CD14-positive monocyte (primary cell): Measurements from ENCODE around the gene AHNAK2. TPM values are rescaled to one million over a fixed set of nuclear protein-coding genes. Genes with fewer than 3 reads are reported as not detected.
A peak's percentile ranks its signal among the peaks of the same experiment; 100 is the strongest.

Experiments
- DNase-seq, 3 donors: peaks; one replicate each; pipeline ENCODE4 v3.0.0-alpha.2; 2011 to 2022
- H2AFZ ChIP-seq: 2 replicates; pipeline ENCODE4 v1.6.0; 2012; ENCODE audit warnings: mild to moderate bottlenecking, low read depth, low read length, inconsistent platforms; ENCODE audit not compliant: insufficient read depth, poor library complexity, severe bottlenecking
- H3K27ac ChIP-seq, 2 donors: 1 replicate in 1 of 2; 2 replicates in 1 of 2; pipeline ENCODE4 v1.5.1; 2012 to 2013; ENCODE audit warnings: low read length in 2 of 2, control low read depth in 1 of 2, inconsistent platforms in 1 of 2, low read depth in 1 of 2, mild to moderate bottlenecking in 1 of 2
- H3K27me3 ChIP-seq, 2 donors: one replicate each; pipeline versions ENCODE4 v1.6.0 to v1.6.1; 2011 to 2013; ENCODE audit warnings: low read length in 2 of 2; ENCODE audit not compliant: control insufficient read depth in 2 of 2, insufficient read depth in 2 of 2
- H3K36me3 ChIP-seq, 2 donors: replicated peaks in 1 of 2; 1 replicate in 1 of 2; 2 replicates in 1 of 2; pipeline versions ENCODE4 v1.5.1 to v1.6.1; 2012 to 2013; ENCODE audit warnings: low read length in 2 of 2, control low read depth in 1 of 2, inconsistent platforms in 1 of 2, mild to moderate bottlenecking in 1 of 2; ENCODE audit not compliant: insufficient read depth in 2 of 2, control insufficient read depth in 1 of 2
- H3K4me1 ChIP-seq, 2 donors: 1 replicate in 1 of 2; 2 replicates in 1 of 2; pipeline versions ENCODE4 v1.5.1 to v1.6.1; 2012 to 2013; ENCODE audit warnings: low read length in 2 of 2, control low read depth in 1 of 2, inconsistent platforms in 1 of 2, mild to moderate bottlenecking in 1 of 2, moderate library complexity in 1 of 2; ENCODE audit not compliant: insufficient read depth in 2 of 2, control insufficient read depth in 1 of 2
- H3K4me2 ChIP-seq: replicated peaks from 2 replicates; pipeline ENCODE3; 2012; ENCODE audit warnings: low read length, moderate library complexity, mild to moderate bottlenecking; ENCODE audit not compliant: poor library complexity, severe bottlenecking; ENCODE audit errors: extremely low read depth
- H3K4me3 ChIP-seq, 3 experiments: fragments of 200-600 bp in 1 of 3; sonication (generic) in 1 of 3; replicated peaks in 1 of 3; 1 replicate in 2 of 3; 2 replicates in 1 of 3; pipeline ENCODE4 v1.5.1; 2011 to 2013; ENCODE audit warnings: low read length in 3 of 3, mild to moderate bottlenecking in 3 of 3, control low read depth in 2 of 3, low read depth in 2 of 3, inconsistent platforms in 1 of 3, moderate library complexity in 1 of 3
- H3K79me2 ChIP-seq: 2 replicates; pipeline ENCODE4 v1.6.0; 2012; ENCODE audit warnings: mild to moderate bottlenecking, control low read depth, inconsistent platforms, low read length, moderate library complexity; ENCODE audit not compliant: insufficient read depth
- H3K9ac ChIP-seq: 2 replicates; pipeline ENCODE4 v1.6.0; 2017; ENCODE audit warnings: low read length, mild to moderate bottlenecking; ENCODE audit not compliant: insufficient read depth, poor library complexity, severe bottlenecking
- H3K9me3 ChIP-seq, 2 donors: replicated peaks in 1 of 2; 1 replicate in 1 of 2; 2 replicates in 1 of 2; pipeline versions ENCODE4 v1.5.1 to v1.6.1; 2012 to 2013; ENCODE audit warnings: low read length in 2 of 2, control low read depth in 1 of 2; ENCODE audit not compliant: control insufficient read depth in 1 of 2, insufficient read depth in 1 of 2
- H4K20me1 ChIP-seq: 2 replicates; pipeline ENCODE4 v1.6.0; 2012; ENCODE audit warnings: mild to moderate bottlenecking, low read length, control low read depth, moderate library complexity; ENCODE audit not compliant: insufficient read depth
- H3K27ac Mint-ChIP-seq, 7 donors: one replicate each; pipeline ENCODE4 v1.8.0; 2020; ENCODE audit warnings: mild to moderate bottlenecking in 7 of 7, mixed read lengths in 7 of 7, moderate library complexity in 6 of 7, inconsistent platforms in 2 of 7
- H3K27me3 Mint-ChIP-seq, 3 donors: one replicate each; pipeline ENCODE4 v1.8.0; 2021 to 2022; ENCODE audit warnings: low read depth in 3 of 3, mild to moderate bottlenecking in 3 of 3, mixed read lengths in 3 of 3, moderate library complexity in 3 of 3, inconsistent platforms in 1 of 3
- H3K36me3 Mint-ChIP-seq, 2 donors: one replicate each; pipeline ENCODE4 v1.8.0; 2020; ENCODE audit warnings: mixed read lengths in 2 of 2, inconsistent platforms in 1 of 2, mild to moderate bottlenecking in 1 of 2
- H3K4me1 Mint-ChIP-seq: one replicate; pipeline ENCODE4 v1.8.0; 2020; ENCODE audit warnings: mild to moderate bottlenecking, mixed read lengths
- H3K4me3 Mint-ChIP-seq, 2 donors: one replicate each; pipeline ENCODE4 v1.8.0; 2020; ENCODE audit warnings: mild to moderate bottlenecking in 2 of 2, mixed read lengths in 2 of 2, moderate library complexity in 1 of 2
- H3K9me3 Mint-ChIP-seq, 7 donors: one replicate each; pipeline ENCODE4 v1.8.0; 2020 to 2022; ENCODE audit warnings: mixed read lengths in 7 of 7, mild to moderate bottlenecking in 6 of 7, moderate library complexity in 6 of 7, inconsistent platforms in 2 of 7
- CTCF ChIP-seq: fragments of 200-600 bp; IDR thresholded peaks from one replicate; pipeline ENCODE4 v1.8.0; 2022; ENCODE audit warnings: antibody characterized with exemption, mild to moderate bottlenecking
- WGBS: methylation state at CpG from one replicate; pipeline ENCODE4 v1.1.5; 2013; ENCODE audit warnings: missing lambda C conversion rate; ENCODE audit not compliant: insufficient coverage; 5-methylcytosine and 5-hydroxymethylcytosine counted together
- intact Hi-C, 2 donors: fragments of 100-400 bp; cut with micrococcal nuclease; formaldehyde crosslinking; loops; one replicate each; pipeline versions ENCODE4 v1.15.0 to v1.15.1; 2023
- polyA plus RNA-seq, 3 donors: library from polyadenylated mRNA; depleted of rRNA in 1 of 3; unstranded in 2 of 3; stranded (reverse) in 1 of 3; fragments of 300-500 nt in 2 of 3; fragments of >200 nt in 1 of 3; fragmentation: Illumina TruSeq in 2 of 3; gene quantifications; 1 replicate in 2 of 3; 2 replicates in 1 of 3; pipeline ENCODE4 v1.2.3, GENCODE V29; 2012 to 2021

Gene AHNAK2
- polyA plus RNA-seq, 3 donors = 0.01 TPM; not detected in 2

DNA sequence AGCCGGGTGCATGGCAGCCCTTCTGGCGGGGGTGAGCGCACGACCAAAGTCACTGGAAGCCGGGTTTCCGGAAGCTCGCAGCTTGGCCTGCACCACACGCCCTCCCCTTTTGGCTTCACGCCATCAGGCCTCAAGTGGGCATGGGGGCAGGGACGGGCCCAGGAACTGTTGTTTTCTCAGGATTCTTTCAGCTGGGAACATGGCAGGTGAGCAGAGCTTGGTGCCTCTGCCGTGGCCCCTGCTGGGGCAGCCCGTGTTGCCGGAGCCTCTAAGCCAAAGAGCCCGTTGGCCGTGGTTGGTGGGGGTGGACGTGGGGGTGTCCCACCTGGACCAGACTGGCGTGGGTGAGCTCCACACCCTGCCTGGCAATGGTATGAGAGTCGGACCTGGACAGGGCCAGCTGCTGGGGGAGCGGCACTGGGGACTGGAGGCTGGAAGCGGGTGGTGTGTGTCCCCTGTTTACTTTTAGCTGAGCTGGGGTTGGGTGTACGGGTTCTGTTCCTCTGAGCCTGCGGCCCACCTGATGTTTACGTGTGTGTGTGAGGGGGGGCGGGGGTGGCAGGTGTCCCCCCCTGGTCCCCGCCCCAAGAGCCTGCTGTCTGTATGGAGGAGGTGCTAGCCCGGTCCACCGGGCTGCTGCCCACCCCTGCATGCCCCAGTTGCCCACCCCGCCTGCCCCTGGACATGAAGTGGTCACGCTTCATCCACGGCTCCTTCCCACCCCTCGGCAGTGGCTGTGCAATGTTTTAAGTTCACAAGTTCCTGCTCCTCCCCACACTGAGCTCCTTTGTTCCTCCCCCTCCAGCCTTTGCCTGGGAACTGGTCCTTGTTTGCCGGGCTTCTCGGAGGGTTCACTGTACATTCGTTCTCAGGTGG lies 82.2 kb downstream of the AHNAK2 start:
- intact Hi-C loops = no loop called here
- 86% methylated on average over 25 of the region's 34 CpGs for WGBS
- peaks cover 6 to 10% (median 8%) of the 10 kb centered on the region in 3 donors for H3K27me3 Mint-ChIP-seq

More for the DNA sequence above, 82.2 kb downstream of the AHNAK2 start:
- Histone ChIP-seq H3K4me3 (no peak overlapping the region), H3K9me3 (no peaks in the 10 kb centered on the region), H3K9ac (no peak overlapping the region), H3K79me2 (no peaks in the 10 kb centered on the region), H3K36me3 (no peaks in the 10 kb centered on the region), H2AFZ (no peak overlapping the region), H3K27ac (no peak overlapping the region), H3K4me1 (no peaks in the 10 kb centered on the region), H3K4me2 (no peak overlapping the region), H3K27me3 (no peaks in the 10 kb centered on the region), H4K20me1 (no peaks in the 10 kb centered on the region)
- no peak for TF ChIP-seq CTCF
- H3K27ac Mint-ChIP-seq = no peak overlapping the region
- H3K9me3 Mint-ChIP-seq = peaks cover 0 to 2% (median 0%) of the 10 kb centered on the region in 7 donors
- no peaks in the 10 kb centered on the region for H3K36me3 Mint-ChIP-seq
- no peaks in the 10 kb centered on the region for H3K4me1 Mint-ChIP-seq
- no peak overlapping the region for H3K4me3 Mint-ChIP-seq
- peak in 1 of 3 donors; percentile 3 for DNase-seq
